ENCODE results near the gene IL1RAPL2.

IL1RAPL2 gene

DNA sequence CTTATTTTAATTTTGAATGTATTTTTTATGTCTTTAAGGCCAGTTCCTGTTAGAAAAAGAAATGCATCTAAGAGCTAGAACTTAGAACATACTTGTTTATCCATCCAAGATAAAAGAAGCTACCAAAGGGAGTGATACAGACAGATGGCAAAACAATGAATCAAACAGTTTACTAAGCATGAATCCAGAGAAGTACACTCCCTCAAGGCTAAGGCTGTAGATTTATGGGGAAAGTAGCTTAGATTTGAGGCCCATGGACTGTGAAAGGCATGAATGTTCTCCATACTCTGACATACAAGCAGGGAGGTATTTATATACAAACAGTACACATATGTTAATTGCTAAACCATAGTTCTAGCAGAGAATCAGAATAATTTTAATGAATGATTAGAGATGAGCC is 1001.1 kb downstream of the IL1RAPL2 start:
- no peak for ATAC-seq
- no peak for TF ChIP-seq ARNTL (CRISPR knock-in tag; IDR thresholded peaks at IDR 0.05; ENCODE audit: borderline replicate concordance, low read depth)
- TF ChIP-seq, protein P1, sequence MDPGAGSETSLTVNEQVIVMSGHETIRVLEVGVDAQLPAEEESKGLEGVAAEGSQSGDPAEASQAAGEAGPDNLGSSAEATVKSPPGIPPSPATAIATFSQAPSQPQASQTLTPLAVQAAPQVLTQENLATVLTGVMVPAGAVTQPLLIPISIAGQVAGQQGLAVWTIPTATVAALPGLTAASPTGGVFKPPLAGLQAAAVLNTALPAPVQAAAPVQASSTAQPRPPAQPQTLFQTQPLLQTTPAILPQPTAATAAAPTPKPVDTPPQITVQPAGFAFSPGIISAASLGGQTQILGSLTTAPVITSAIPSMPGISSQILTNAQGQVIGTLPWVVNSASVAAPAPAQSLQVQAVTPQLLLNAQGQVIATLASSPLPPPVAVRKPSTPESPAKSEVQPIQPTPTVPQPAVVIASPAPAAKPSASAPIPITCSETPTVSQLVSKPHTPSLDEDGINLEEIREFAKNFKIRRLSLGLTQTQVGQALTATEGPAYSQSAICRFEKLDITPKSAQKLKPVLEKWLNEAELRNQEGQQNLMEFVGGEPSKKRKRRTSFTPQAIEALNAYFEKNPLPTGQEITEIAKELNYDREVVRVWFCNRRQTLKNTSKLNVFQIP (CRISPR knock-in tag; IDR thresholded peaks at IDR 0.05; ENCODE audit: borderline replicate concordance, low read depth): no peak
- TF ChIP-seq ISL1 (CRISPR knock-in tag; IDR thresholded peaks at IDR 0.05): no peak
- TF ChIP-seq ZNF8 (CRISPR knock-in tag; IDR thresholded peaks at IDR 0.05): no peak
- TF ChIP-seq ESRRG (CRISPR knock-in tag; IDR thresholded peaks at IDR 0.05): no peak
- no peak for TF ChIP-seq RARB (CRISPR knock-in tag; IDR thresholded peaks at IDR 0.05)
- TF ChIP-seq ZFP3 (CRISPR knock-in tag; IDR thresholded peaks at IDR 0.05): no peak
- no peak for TF ChIP-seq CSDC2 (CRISPR knock-in tag; IDR thresholded peaks at IDR 0.05)
- TF ChIP-seq, protein P2, sequence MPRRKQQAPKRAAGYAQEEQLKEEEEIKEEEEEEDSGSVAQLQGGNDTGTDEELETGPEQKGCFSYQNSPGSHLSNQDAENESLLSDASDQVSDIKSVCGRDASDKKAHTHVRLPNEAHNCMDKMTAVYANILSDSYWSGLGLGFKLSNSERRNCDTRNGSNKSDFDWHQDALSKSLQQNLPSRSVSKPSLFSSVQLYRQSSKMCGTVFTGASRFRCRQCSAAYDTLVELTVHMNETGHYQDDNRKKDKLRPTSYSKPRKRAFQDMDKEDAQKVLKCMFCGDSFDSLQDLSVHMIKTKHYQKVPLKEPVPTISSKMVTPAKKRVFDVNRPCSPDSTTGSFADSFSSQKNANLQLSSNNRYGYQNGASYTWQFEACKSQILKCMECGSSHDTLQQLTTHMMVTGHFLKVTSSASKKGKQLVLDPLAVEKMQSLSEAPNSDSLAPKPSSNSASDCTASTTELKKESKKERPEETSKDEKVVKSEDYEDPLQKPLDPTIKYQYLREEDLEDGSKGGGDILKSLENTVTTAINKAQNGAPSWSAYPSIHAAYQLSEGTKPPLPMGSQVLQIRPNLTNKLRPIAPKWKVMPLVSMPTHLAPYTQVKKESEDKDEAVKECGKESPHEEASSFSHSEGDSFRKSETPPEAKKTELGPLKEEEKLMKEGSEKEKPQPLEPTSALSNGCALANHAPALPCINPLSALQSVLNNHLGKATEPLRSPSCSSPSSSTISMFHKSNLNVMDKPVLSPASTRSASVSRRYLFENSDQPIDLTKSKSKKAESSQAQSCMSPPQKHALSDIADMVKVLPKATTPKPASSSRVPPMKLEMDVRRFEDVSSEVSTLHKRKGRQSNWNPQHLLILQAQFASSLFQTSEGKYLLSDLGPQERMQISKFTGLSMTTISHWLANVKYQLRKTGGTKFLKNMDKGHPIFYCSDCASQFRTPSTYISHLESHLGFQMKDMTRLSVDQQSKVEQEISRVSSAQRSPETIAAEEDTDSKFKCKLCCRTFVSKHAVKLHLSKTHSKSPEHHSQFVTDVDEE (CRISPR knock-in tag; IDR thresholded peaks at IDR 0.05): no peak
- TF ChIP-seq ZNF565 (CRISPR knock-in tag; conservative IDR thresholded peaks at IDR 0.05; ENCODE audit: low read depth): no peak
- no peak for TF ChIP-seq PPARA (CRISPR knock-in tag; IDR thresholded peaks at IDR 0.05; ENCODE audit: borderline replicate concordance)
- no peak for TF ChIP-seq TOX (CRISPR knock-in tag; IDR thresholded peaks at IDR 0.05; ENCODE audit: borderline replicate concordance)
- TF ChIP-seq ZNF70 (CRISPR knock-in tag; IDR thresholded peaks at IDR 0.05): no peak
- TF ChIP-seq, protein P3, sequence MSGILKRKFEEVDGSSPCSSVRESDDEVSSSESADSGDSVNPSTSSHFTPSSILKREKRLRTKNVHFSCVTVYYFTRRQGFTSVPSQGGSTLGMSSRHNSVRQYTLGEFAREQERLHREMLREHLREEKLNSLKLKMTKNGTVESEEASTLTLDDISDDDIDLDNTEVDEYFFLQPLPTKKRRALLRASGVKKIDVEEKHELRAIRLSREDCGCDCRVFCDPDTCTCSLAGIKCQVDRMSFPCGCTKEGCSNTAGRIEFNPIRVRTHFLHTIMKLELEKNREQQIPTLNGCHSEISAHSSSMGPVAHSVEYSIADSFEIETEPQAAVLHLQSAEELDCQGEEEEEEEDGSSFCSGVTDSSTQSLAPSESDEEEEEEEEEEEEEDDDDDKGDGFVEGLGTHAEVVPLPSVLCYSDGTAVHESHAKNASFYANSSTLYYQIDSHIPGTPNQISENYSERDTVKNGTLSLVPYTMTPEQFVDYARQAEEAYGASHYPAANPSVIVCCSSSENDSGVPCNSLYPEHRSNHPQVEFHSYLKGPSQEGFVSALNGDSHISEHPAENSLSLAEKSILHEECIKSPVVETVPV (CRISPR knock-in tag; IDR thresholded peaks at IDR 0.05): no peak
- TF ChIP-seq OSR1 (CRISPR knock-in tag; IDR thresholded peaks at IDR 0.05): no peak
- TF ChIP-seq, protein P4, sequence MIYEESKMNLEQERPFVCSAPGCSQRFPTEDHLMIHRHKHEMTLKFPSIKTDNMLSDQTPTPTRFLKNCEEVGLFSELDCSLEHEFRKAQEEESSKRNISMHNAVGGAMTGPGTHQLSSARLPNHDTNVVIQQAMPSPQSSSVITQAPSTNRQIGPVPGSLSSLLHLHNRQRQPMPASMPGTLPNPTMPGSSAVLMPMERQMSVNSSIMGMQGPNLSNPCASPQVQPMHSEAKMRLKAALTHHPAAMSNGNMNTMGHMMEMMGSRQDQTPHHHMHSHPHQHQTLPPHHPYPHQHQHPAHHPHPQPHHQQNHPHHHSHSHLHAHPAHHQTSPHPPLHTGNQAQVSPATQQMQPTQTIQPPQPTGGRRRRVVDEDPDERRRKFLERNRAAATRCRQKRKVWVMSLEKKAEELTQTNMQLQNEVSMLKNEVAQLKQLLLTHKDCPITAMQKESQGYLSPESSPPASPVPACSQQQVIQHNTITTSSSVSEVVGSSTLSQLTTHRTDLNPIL (CRISPR knock-in tag; IDR thresholded peaks at IDR 0.05; ENCODE audit: low read depth): no peak
- TF ChIP-seq SNAI2 (CRISPR knock-in tag; IDR thresholded peaks at IDR 0.05): no peak
- no peak for TF ChIP-seq ZC3H10 (CRISPR knock-in tag; IDR thresholded peaks at IDR 0.05)

DNA sequence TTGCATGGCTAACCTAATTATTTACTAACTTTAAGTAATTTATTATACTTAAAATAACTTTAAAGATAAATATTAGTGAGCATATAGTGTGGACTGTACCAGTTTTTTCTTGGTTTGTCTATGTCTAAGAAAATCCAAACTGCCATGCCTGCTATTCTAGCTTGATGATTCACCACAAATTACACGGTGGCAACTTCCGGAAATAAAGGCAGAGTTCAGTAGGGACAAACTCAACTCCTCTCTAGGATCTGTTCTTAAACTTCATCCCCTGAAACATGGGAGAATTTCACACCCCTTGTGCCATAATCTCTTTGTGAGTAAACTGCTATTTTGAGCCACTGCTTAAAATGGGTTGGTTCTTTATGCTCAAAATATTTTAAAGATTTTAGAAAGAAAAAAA is 1042.7 kb downstream of the IL1RAPL2 start:
- no peak for ATAC-seq
- TF ChIP-seq TCF4 (CRISPR knock-in tag; IDR thresholded peaks at IDR 0.05; ENCODE audit: borderline replicate concordance): no peak
- TF ChIP-seq ESRRG (CRISPR knock-in tag; IDR thresholded peaks at IDR 0.05): no peak
- no peak for TF ChIP-seq ZC3H10 (CRISPR knock-in tag; IDR thresholded peaks at IDR 0.05)
- TF ChIP-seq CSDC2 (CRISPR knock-in tag; IDR thresholded peaks at IDR 0.05): no peak
- TF ChIP-seq ZNF70 (CRISPR knock-in tag; IDR thresholded peaks at IDR 0.05): no peak
- TF ChIP-seq PPARA (CRISPR knock-in tag; IDR thresholded peaks at IDR 0.05; ENCODE audit: borderline replicate concordance): no peak
- no peak for TF ChIP-seq GLIS3 (CRISPR knock-in tag; IDR thresholded peaks at IDR 0.05)
- TF ChIP-seq, protein P1 (CRISPR knock-in tag; IDR thresholded peaks at IDR 0.05; ENCODE audit: borderline replicate concordance, low read depth): no peak
- TF ChIP-seq OSR1 (CRISPR knock-in tag; IDR thresholded peaks at IDR 0.05): no peak
- no peak for TF ChIP-seq ZNF565 (CRISPR knock-in tag; conservative IDR thresholded peaks at IDR 0.05; ENCODE audit: low read depth)
- TF ChIP-seq, protein P5, sequence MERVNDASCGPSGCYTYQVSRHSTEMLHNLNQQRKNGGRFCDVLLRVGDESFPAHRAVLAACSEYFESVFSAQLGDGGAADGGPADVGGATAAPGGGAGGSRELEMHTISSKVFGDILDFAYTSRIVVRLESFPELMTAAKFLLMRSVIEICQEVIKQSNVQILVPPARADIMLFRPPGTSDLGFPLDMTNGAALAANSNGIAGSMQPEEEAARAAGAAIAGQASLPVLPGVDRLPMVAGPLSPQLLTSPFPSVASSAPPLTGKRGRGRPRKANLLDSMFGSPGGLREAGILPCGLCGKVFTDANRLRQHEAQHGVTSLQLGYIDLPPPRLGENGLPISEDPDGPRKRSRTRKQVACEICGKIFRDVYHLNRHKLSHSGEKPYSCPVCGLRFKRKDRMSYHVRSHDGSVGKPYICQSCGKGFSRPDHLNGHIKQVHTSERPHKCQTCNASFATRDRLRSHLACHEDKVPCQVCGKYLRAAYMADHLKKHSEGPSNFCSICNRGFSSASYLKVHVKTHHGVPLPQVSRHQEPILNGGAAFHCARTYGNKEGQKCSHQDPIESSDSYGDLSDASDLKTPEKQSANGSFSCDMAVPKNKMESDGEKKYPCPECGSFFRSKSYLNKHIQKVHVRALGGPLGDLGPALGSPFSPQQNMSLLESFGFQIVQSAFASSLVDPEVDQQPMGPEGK (CRISPR knock-in tag; IDR thresholded peaks at IDR 0.05; ENCODE audit: borderline replicate concordance): no peak
- TF ChIP-seq ZNF8 (CRISPR knock-in tag; IDR thresholded peaks at IDR 0.05): no peak
- TF ChIP-seq RARB (CRISPR knock-in tag; IDR thresholded peaks at IDR 0.05): no peak
- TF ChIP-seq BACH2 (CRISPR knock-in tag; IDR thresholded peaks at IDR 0.05; ENCODE audit: borderline replicate concordance): no peak
